ENCODE measurements around the gene USHBP1. TPM values are rescaled to one million over a fixed set of nuclear protein-coding genes. Genes with fewer than 3 reads are reported as not detected.

USHBP1 gene
- total and polyA plus RNA-seq, 2 donors from 2014 or later, result 7.2 to 8.9 TPM

- TF ChIP-seq CTCF (IDR thresholded peaks at IDR 0.05; ENCODE audit: borderline replicate concordance, extremely low read depth, insufficient read depth), result no peak
- intact Hi-C loops (cut with DNase I), result no loop called here
- Histone ChIP-seq H3K9me3 (ENCODE audit: control insufficient read depth in 2 of 3, insufficient read depth in 1 of 3, low read length in 3 of 3) (peaks cover 0 to 9% (median 0%) of the 10 kb centered on the region in 3 donors), H3K27ac (ENCODE audit: low read depth in 2 of 2, low read length in 2 of 2) (no peak overlapping the region), H3K4me3 (ENCODE audit: low read length in 3 of 3) (no peak overlapping the region), H3K27me3 (ENCODE audit: control insufficient read depth, insufficient read depth, low read length) (no peaks in the 10 kb centered on the region), H3K36me3 (ENCODE audit: control insufficient read depth in 2 of 3, insufficient read depth in 3 of 3, low read length in 3 of 3) (no peaks in the 10 kb centered on the region), H3K4me1 (ENCODE audit: control insufficient read depth in 2 of 3, insufficient read depth in 2 of 3, low read depth in 1 of 3, low read length in 3 of 3) (peaks cover 0 to 2% (median 0%) of the 10 kb centered on the region in 3 donors), H3K9ac (ENCODE audit: low read length in 3 of 3) (no peak overlapping the region)
- no peak for FAIRE-seq
- no peak for DNase-seq
Observed at GRCh38 chr19:17259934-17260333, 4.6 kb downstream of the USHBP1 start.

DNA sequence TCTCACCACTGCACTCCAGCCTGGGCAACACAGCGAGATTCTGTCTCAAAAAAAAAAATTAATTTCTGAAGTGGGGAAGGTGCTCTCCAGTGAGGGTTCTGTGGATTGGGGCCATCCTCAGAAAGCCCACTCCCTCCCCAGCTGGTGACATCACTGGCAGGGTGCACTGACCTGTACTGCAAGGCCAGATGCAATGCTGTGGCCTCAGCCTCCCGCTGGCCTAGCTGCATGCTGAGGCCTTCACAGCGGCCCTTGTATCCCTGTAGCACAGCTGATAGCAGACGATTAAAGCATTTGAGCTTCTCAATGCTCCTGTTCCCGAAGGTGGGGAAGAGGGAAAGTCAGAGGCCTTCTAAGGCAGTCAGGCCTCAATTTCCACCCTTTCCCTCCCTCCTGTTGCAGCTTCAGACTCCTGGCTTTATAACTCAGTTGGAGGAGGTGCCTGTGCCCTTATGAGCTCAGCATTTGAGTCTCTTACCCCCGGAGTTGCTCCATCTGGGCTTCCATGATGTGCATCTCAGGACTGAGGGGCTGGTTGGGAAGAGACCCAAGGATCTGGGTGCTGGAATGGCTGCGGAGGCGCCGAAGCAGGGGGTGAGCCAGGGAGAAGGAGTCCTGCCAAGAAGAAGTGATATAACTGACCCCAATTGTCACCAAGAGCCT, 5.3 kb downstream of the USHBP1 start:
- FAIRE-seq (no peak), DNase-seq (no peak)
- H3K9ac ChIP-seq (ENCODE audit: low read length in 3 of 3), result no peak overlapping the region
- no peaks in the 10 kb centered on the region for H3K27me3 ChIP-seq (ENCODE audit: control insufficient read depth, insufficient read depth, low read length)
- intact Hi-C loops (cut with DNase I), result no loop called here
- no peaks in the 10 kb centered on the region for H3K36me3 ChIP-seq (ENCODE audit: control insufficient read depth in 2 of 3, insufficient read depth in 3 of 3, low read length in 3 of 3)
- no peak overlapping the region for H3K4me3 ChIP-seq (ENCODE audit: low read length in 3 of 3)
- H3K9me3 ChIP-seq (ENCODE audit: control insufficient read depth in 2 of 3, insufficient read depth in 1 of 3, low read length in 3 of 3), result peaks cover 0 to 9% (median 0%) of the 10 kb centered on the region in 3 donors
- TF ChIP-seq CTCF (IDR thresholded peaks at IDR 0.05; ENCODE audit: borderline replicate concordance, extremely low read depth, insufficient read depth), result no peak
- H3K4me1 ChIP-seq (ENCODE audit: control insufficient read depth in 2 of 3, insufficient read depth in 2 of 3, low read depth in 1 of 3, low read length in 3 of 3), result peaks cover 0 to 2% (median 0%) of the 10 kb centered on the region in 3 donors
- no peak overlapping the region for H3K27ac ChIP-seq (ENCODE audit: low read depth in 2 of 2, low read length in 2 of 2)

DNA sequence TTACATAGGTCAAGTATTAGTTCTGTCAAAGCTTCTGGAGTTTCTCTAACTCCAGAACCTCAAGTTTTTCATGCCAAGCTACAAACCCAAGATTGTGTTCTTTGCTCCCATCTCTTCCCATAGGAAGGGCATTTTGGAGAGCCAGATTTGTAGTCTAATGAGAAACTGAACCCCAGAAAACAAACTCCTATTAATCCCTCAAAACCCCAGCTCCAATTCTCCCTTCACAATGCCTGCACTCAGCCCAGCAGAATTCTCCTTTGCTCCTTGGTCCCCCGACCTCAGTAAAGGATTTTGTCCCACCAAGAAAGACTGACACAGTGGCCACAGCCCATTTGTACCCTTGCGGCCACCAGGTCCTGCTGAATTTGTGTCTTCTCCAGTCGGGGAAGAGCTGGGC, 8.4 kb downstream of the USHBP1 start:
- TF ChIP-seq CTCF (IDR thresholded peaks at IDR 0.05; ENCODE audit: borderline replicate concordance, extremely low read depth, insufficient read depth), result no peak
- Histone ChIP-seq H3K27me3 (ENCODE audit: control insufficient read depth, insufficient read depth, low read length) (no peaks in the 10 kb centered on the region), H3K4me3 (ENCODE audit: low read length in 3 of 3) (no peak overlapping the region), H3K9ac (ENCODE audit: low read length in 3 of 3) (no peak overlapping the region), H3K36me3 (ENCODE audit: control insufficient read depth in 2 of 3, insufficient read depth in 3 of 3, low read length in 3 of 3) (no peaks in the 10 kb centered on the region), H3K9me3 (ENCODE audit: control insufficient read depth in 2 of 3, insufficient read depth in 1 of 3, low read length in 3 of 3) (peaks cover 0 to 9% (median 0%) of the 10 kb centered on the region in 3 donors), H3K4me1 (ENCODE audit: control insufficient read depth in 2 of 3, insufficient read depth in 2 of 3, low read depth in 1 of 3, low read length in 3 of 3) (peaks cover 0 to 2% (median 0%) of the 10 kb centered on the region in 3 donors), H3K27ac (ENCODE audit: low read depth in 2 of 2, low read length in 2 of 2) (no peak overlapping the region)
- FAIRE-seq (no peak), DNase-seq (no peak)
- intact Hi-C loops (cut with DNase I), result no loop called here
